AG09309 (cell line): ENCODE results near the gene TPST1.

Source experiments
- DNase-seq: peaks from one replicate; pipeline ENCODE4 v3.0.0-alpha.2; 2010; ENCODE audit warnings: low read depth
- H3K4me3 ChIP-seq: 2 replicates; pipeline ENCODE4 v1.5.1; 2011; ENCODE audit warnings: mild to moderate bottlenecking, low read depth, low read length, moderate library complexity; ENCODE audit not compliant: control insufficient read depth
- TF ChIP-seq, protein P1 (sequence below): IDR thresholded peaks from 2 replicates; pipeline ENCODE4 v1.5.1; 2011; ENCODE audit warnings: mild to moderate bottlenecking, low read depth, low read length, inconsistent platforms; ENCODE audit not compliant: insufficient read depth, control insufficient read depth; ENCODE audit errors: missing control alignments

TPST1 gene

GRCh38 chr7:66181329-66181728 lies 23.8 kb upstream of the TPST1 start:
- DNase-seq: no peak
- no peak overlapping the region for H3K4me3 ChIP-seq
- TF ChIP-seq, protein P1, sequence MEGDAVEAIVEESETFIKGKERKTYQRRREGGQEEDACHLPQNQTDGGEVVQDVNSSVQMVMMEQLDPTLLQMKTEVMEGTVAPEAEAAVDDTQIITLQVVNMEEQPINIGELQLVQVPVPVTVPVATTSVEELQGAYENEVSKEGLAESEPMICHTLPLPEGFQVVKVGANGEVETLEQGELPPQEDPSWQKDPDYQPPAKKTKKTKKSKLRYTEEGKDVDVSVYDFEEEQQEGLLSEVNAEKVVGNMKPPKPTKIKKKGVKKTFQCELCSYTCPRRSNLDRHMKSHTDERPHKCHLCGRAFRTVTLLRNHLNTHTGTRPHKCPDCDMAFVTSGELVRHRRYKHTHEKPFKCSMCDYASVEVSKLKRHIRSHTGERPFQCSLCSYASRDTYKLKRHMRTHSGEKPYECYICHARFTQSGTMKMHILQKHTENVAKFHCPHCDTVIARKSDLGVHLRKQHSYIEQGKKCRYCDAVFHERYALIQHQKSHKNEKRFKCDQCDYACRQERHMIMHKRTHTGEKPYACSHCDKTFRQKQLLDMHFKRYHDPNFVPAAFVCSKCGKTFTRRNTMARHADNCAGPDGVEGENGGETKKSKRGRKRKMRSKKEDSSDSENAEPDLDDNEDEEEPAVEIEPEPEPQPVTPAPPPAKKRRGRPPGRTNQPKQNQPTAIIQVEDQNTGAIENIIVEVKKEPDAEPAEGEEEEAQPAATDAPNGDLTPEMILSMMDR: no peak

DNA sequence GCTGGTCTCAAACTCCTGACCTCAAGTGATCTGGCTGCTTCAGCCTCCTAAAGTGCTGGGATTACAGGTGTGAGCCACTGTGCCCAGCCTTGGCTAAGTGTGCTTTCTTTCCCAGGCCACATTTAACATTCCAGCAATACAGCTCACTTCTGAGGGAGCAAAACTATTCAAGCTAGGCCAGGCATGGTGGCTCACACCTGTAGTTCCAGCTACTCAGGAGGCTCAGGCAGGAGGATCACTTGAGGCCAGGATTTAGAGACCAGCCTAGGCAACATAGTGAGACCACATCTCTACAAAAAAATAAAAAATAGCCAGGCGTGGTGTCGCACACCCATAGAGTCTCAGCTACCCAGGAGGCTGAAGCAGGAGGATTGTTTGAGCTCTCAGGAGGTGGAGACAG lies 23.3 kb upstream of the TPST1 start:
- H3K4me3 ChIP-seq: no peak overlapping the region
- TF ChIP-seq, protein P1: no peak
- DNase-seq: no peak

GRCh38 chr7:66182920-66183319 lies 22.2 kb upstream of the TPST1 start:
- TF ChIP-seq, protein P1: no peak
- DNase-seq: no peak
- H3K4me3 ChIP-seq: no peak overlapping the region

DNA sequence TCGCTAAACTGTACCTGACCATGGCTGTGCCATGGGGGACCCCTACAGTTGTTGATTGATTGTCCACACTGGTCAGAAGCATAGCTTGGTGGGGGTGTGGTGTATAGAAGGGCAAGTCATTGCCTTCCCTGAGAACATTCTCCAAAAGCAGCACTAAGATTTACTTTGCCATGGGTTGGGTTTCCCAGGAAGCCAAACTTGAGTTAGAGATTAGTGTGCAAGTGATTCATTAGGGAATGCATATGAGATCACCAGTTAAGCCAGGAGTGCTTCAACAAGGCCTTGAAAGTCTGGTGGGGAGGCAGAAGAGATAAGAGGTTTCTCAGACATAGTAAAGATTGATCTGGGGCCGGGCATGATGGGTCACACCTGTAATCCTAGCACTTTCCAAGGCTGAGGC lies 21.4 kb upstream of the TPST1 start:
- no peak overlapping the region for H3K4me3 ChIP-seq
- TF ChIP-seq, protein P1: no peak
- DNase-seq: peak; percentile 75

- no peak for DNase-seq
- TF ChIP-seq, protein P1: no peak
- no peak overlapping the region for H3K4me3 ChIP-seq
Observed at GRCh38 chr7:66185680-66186187, 19.4 kb upstream of the TPST1 start.

- TF ChIP-seq, protein P1: no peak
- no peak for DNase-seq
- H3K4me3 ChIP-seq: no peak overlapping the region
Observed at GRCh38 chr7:66186991-66187390, 18.1 kb upstream of the TPST1 start.

- H3K4me3 ChIP-seq: no peak overlapping the region
- TF ChIP-seq, protein P1: no peak
- peak; percentile 71 for DNase-seq
Observed at GRCh38 chr7:66187905-66188304, 17.2 kb upstream of the TPST1 start.
